ENCODE results near the gene IPO9.

IPO9 gene

GRCh38 chr1:201894343-201895119, 65.6 kb downstream of the IPO9 start:
- DNase-seq (ENCODE audit: low read depth) = no peak
- no peak overlapping the region for H3K4me3 ChIP-seq (ENCODE audit: control insufficient read depth, low read depth, low read length)
- no peak for TF ChIP-seq CTCF (IDR thresholded peaks at IDR 0.05; ENCODE audit: control insufficient read depth, insufficient read depth, low read depth, low read length, missing control alignments)

- DNase-seq (ENCODE audit: low read depth) = no peak
- H3K4me3 ChIP-seq (ENCODE audit: control insufficient read depth, low read depth, low read length) = no peak overlapping the region
- TF ChIP-seq CTCF (IDR thresholded peaks at IDR 0.05; ENCODE audit: control insufficient read depth, insufficient read depth, low read depth, low read length, missing control alignments) = no peak
Observed at GRCh38 chr1:201895120-201895665, 66.2 kb downstream of the IPO9 start.

- DNase-seq (ENCODE audit: low read depth) = peak; percentile 63
- TF ChIP-seq CTCF (IDR thresholded peaks at IDR 0.05; ENCODE audit: control insufficient read depth, insufficient read depth, low read depth, low read length, missing control alignments) = peak; percentile 98
- no peak overlapping the region for H3K4me3 ChIP-seq (ENCODE audit: control insufficient read depth, low read depth, low read length)
Observed at GRCh38 chr1:201895913-201896807, 67.2 kb downstream of the IPO9 start.

- TF ChIP-seq CTCF (IDR thresholded peaks at IDR 0.05; ENCODE audit: control insufficient read depth, insufficient read depth, low read depth, low read length, missing control alignments) = peak; percentile 35
- no peak for DNase-seq (ENCODE audit: low read depth)
Observed at GRCh38 chr1:201896951-201897391, 68.0 kb downstream of the IPO9 start.

GRCh38 chr1:201898240-201898894, 69.4 kb downstream of the IPO9 start:
- TF ChIP-seq CTCF (IDR thresholded peaks at IDR 0.05; ENCODE audit: control insufficient read depth, insufficient read depth, low read depth, low read length, missing control alignments) = no peak
- no peak overlapping the region for H3K4me3 ChIP-seq (ENCODE audit: control insufficient read depth, low read depth, low read length)
- no peak for DNase-seq (ENCODE audit: low read depth)

More at GRCh38 chr1:201896951-201897391, 68.0 kb downstream of the IPO9 start:
- no peak overlapping the region for H3K4me3 ChIP-seq (ENCODE audit: control insufficient read depth, low read depth, low read length)

GRCh38 chr1:201898992-201899391, 70.0 kb downstream of the IPO9 start:
- H3K4me3 ChIP-seq (ENCODE audit: control insufficient read depth, low read depth, low read length) = no peak overlapping the region

More at GRCh38 chr1:201898992-201899391, 70.0 kb downstream of the IPO9 start:
- no peak for DNase-seq (ENCODE audit: low read depth)
- no peak for TF ChIP-seq CTCF (IDR thresholded peaks at IDR 0.05; ENCODE audit: control insufficient read depth, insufficient read depth, low read depth, low read length, missing control alignments)

All from AG09309 (cell line).